ENCODE results near the gene PERM1. TPM values are rescaled to one million over a fixed set of nuclear protein-coding genes. Genes with fewer than 3 reads are reported as not detected.

The PERM1 gene
- total and polyA plus RNA-seq, 4 donors, result 0.06 to 0.45 (median 0.15) TPM; not detected in 1

GRCh38 chr1:1021920-1022259, 40.0 kb upstream of the PERM1 start:
- no peaks in the 10 kb centered on the region for H3K36me3 ChIP-seq (ENCODE audit: control insufficient read depth in 4 of 4, insufficient read depth in 4 of 4, low read length in 4 of 4)
- no peak overlapping the region for H3K27ac ChIP-seq (ENCODE audit: low read depth in 1 of 2, low read length in 1 of 2)
- H3K4me3 ChIP-seq, result no peak overlapping the region
- H3K4me1 ChIP-seq (ENCODE audit: control insufficient read depth in 5 of 5, insufficient read depth in 5 of 5, low read length in 5 of 5), result peaks cover 0 to 38% (median 29%) of the 10 kb centered on the region in 5 donors
- H3K9me3 ChIP-seq (ENCODE audit: control insufficient read depth in 4 of 4, insufficient read depth in 3 of 4, low read length in 3 of 4), result no peaks in the 10 kb centered on the region
- DNase-seq (no peak), ATAC-seq (ENCODE audit: insufficient read depth, low FRiP score) (no peak)
- TF ChIP-seq CTCF (IDR thresholded peaks at IDR 0.05; ENCODE audit: control extremely low read depth, extremely low read depth), result no peak
- WGBS, 2 donors, result 86 to 87% methylated on average over 10 of the region's 10 CpGs
- H3K9ac ChIP-seq (ENCODE audit: insufficient read depth in 1 of 2, low read length in 2 of 2), result no peak overlapping the region
- no peaks in the 10 kb centered on the region for H3K27me3 ChIP-seq (ENCODE audit: control insufficient read depth in 3 of 3, insufficient read depth in 3 of 3, low read length in 2 of 3)

GRCh38 chr1:1021010-1021919, 39.4 kb upstream of the PERM1 start:
- H3K4me3 ChIP-seq, result peak overlapping the region; percentile 17
- WGBS, 2 donors, result 24 to 29% methylated on average over 33 of the region's 33 CpGs
- H3K9me3 ChIP-seq (ENCODE audit: control insufficient read depth in 4 of 4, insufficient read depth in 3 of 4, low read length in 3 of 4), result no peaks in the 10 kb centered on the region
- no peak for ATAC-seq (ENCODE audit: insufficient read depth, low FRiP score)
- no peaks in the 10 kb centered on the region for H3K36me3 ChIP-seq (ENCODE audit: control insufficient read depth in 4 of 4, insufficient read depth in 4 of 4, low read length in 4 of 4)
- H3K4me1 ChIP-seq (ENCODE audit: control insufficient read depth in 5 of 5, insufficient read depth in 5 of 5, low read length in 5 of 5), result peaks cover 0 to 35% (median 27%) of the 10 kb centered on the region in 5 donors
- DNase-seq, result peak; percentile 86 to 93 (median 88)
- H3K9ac ChIP-seq (ENCODE audit: insufficient read depth in 1 of 2, low read length in 2 of 2), result no peak overlapping the region
- no peak for TF ChIP-seq CTCF (IDR thresholded peaks at IDR 0.05; ENCODE audit: control extremely low read depth, extremely low read depth)
- H3K27ac ChIP-seq (ENCODE audit: low read depth in 1 of 2, low read length in 1 of 2), result peak overlapping the region in 1 of 2 donors; percentile 66
- no peaks in the 10 kb centered on the region for H3K27me3 ChIP-seq (ENCODE audit: control insufficient read depth in 3 of 3, insufficient read depth in 3 of 3, low read length in 2 of 3)

GRCh38 chr1:1020415-1021009, 38.6 kb upstream of the PERM1 start:
- WGBS, 2 donors, result 0 to 1% methylated on average over 19 to 56 of the region's 59 CpGs
- Histone ChIP-seq H3K27me3 (ENCODE audit: control insufficient read depth in 3 of 3, insufficient read depth in 3 of 3, low read length in 2 of 3) (no peaks in the 10 kb centered on the region), H3K4me1 (ENCODE audit: control insufficient read depth in 5 of 5, insufficient read depth in 5 of 5, low read length in 5 of 5) (peaks cover 0 to 30% (median 22%) of the 10 kb centered on the region in 5 donors), H3K9me3 (ENCODE audit: control insufficient read depth in 4 of 4, insufficient read depth in 3 of 4, low read length in 3 of 4) (no peaks in the 10 kb centered on the region), H3K9ac (ENCODE audit: insufficient read depth in 1 of 2, low read length in 2 of 2) (no peak overlapping the region), H3K4me3 (peak overlapping the region; percentile 72), H3K27ac (ENCODE audit: low read depth in 1 of 2, low read length in 1 of 2) (peak overlapping the region; percentile 62 to 67), H3K36me3 (ENCODE audit: control insufficient read depth in 4 of 4, insufficient read depth in 4 of 4, low read length in 4 of 4) (no peaks in the 10 kb centered on the region)
- TF ChIP-seq CTCF (IDR thresholded peaks at IDR 0.05; ENCODE audit: control extremely low read depth, extremely low read depth), result no peak
- DNase-seq (no peak), ATAC-seq (ENCODE audit: insufficient read depth, low FRiP score) (no peak)
